Myocyte (in vitro differentiated cells): Measurements from ENCODE around the gene DRG2. TPM values are rescaled to one million over a fixed set of nuclear protein-coding genes. Genes with fewer than 3 reads are reported as not detected.

Experiments used
- DNase-seq: peaks from one replicate; pipeline ENCODE4 v3.0.0-alpha.2; 2012; ENCODE audit warnings: low read depth
- polyA plus RNA-seq: library from polyadenylated mRNA; unstranded; fragments of >200 nt; gene quantifications from one replicate; pipeline ENCODE4 v1.2.1, GENCODE V29; 2012; ENCODE audit warnings: missing spikeins
- total RNA-seq: library from RNA; depleted of rRNA; stranded (reverse); fragments of >200 nt; gene quantifications from 2 replicates; pipeline ENCODE4 v1.2.3, GENCODE V29; 2014

DRG2 gene, protein sequence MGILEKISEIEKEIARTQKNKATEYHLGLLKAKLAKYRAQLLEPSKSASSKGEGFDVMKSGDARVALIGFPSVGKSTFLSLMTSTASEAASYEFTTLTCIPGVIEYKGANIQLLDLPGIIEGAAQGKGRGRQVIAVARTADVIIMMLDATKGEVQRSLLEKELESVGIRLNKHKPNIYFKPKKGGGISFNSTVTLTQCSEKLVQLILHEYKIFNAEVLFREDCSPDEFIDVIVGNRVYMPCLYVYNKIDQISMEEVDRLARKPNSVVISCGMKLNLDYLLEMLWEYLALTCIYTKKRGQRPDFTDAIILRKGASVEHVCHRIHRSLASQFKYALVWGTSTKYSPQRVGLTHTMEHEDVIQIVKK
- 52.3 and 67.2 TPM in 2 replicates for total RNA-seq
- polyA plus RNA-seq = 38.3 TPM

DNA sequence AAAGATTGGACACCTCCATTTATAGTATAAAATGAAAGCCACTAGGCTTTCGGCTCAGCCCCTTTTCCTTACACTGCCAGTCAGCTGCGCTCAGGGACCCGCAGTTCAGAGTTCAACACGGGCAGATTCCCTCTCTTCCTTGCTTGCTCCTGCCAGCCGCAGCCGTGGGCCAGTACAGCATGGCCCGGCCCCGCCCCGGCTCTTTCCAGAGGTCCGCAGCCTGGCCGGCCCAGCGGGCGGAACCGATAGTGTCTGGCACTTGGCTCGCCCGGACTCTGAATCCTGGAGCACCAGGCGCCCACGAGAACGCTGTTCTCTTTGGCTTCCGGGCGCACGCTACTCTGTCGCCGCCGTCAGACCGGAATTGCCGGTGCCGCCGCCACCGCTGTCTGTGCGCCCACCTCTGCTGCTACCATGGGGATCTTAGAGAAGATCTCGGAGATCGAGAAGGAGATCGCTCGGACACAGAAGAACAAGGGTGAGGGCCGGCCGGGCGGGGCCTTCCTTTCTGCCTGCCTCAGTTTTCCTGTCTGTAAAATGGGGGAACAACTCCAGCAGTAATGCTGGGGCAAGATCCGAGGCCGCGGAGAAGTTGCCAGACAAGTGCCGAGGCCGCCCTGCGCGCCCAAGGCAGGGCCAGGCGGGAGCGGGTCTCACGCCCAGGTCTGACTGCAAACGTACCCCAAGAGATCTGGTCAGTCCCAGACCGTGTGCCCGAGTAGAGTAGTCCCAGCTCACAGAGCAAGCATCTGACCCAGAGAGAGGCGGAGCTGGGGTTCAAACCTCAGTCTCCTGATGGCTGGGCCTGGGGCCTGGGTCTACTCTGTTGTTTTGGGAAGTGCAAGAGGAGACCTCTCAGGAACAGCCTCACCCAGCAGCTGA, at the start of gene DRG2:
Gene DRG2, plus strand, starts transcription at position 339 of the 882 bp plus-strand sequence. Its CDS starts 76 bp downstream, at position 415.
- peak; percentile 95 for DNase-seq

DNA sequence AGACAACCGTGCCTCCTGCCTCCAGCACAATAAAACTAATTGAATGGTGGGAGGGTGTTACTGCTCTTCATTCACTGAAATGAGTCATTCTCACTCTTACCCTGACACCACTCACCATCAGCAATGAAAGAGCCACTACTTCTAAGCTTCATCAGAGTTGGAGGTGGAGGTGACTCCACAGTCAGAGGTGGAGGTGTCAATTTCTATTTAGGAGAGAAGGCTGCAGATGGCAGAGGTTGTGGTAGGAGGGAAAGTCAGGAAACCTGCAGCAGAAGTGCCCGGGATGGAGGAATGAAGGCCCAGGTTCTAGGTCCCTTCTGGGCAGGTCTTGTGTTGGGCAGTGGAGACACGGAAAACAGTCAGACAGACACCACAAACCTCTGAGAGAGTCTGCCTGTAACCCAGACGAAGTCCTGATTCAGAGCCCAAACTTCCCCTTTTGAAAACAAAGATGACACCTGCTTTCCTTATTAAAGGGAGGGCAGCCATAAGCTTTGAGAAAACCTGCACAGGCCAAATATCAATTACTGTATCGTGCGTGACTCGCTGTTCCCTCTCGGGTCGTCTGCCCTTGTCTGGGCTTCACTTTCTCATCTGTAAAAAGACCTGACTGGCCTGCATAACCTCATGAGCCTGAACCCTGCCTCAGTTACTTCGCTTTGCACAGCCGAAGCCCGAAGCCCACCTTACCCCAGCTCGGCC, 49.4 kb upstream of the DRG2 start:
- DNase-seq = no peak

DNA sequence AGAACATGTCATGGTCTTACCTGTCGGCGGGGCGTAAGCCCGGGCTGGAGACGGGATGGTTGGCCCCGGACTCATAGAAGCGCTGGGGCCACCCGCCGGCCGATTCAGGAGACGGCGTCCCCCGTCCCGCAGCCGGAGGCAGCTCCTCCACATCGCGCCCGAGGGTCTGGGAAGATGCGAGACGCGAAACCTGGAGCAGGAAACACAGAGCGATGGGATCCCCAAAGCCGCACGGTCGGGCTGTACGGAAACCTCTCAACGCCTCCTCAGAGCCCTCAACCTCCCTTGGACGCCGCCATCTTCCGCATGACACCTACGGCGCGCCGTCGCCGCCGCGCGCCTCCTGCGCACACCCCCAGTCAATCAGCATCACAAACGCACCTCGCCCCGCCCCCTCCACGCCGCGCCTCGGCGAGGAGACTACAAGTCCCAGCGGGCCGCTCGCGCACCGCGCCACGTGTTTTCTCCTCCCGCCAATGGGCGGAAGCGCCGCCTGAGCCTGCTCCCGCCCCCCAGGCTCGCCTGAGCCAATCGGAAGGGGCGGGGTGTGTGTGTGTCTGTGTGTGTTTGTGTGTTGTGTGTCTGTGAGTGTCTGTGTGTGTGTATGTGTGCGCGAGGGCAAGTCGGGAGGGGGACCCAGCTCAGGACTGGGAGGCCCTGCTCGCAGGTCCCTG, 48.8 kb upstream of the DRG2 start, which contains the start of the genes ATPAF2 and GID4:
Gene ATPAF2, minus strand, starts transcription at position 308 of the 674 bp plus-strand sequence. Its CDS starts 155 bp downstream, at position 153.
Gene GID4, plus strand, starts transcription at position 548 of the 674 bp plus-strand sequence. Its CDS starts 57 bp downstream, at position 605.
- peak; percentile 99 for DNase-seq

DNA sequence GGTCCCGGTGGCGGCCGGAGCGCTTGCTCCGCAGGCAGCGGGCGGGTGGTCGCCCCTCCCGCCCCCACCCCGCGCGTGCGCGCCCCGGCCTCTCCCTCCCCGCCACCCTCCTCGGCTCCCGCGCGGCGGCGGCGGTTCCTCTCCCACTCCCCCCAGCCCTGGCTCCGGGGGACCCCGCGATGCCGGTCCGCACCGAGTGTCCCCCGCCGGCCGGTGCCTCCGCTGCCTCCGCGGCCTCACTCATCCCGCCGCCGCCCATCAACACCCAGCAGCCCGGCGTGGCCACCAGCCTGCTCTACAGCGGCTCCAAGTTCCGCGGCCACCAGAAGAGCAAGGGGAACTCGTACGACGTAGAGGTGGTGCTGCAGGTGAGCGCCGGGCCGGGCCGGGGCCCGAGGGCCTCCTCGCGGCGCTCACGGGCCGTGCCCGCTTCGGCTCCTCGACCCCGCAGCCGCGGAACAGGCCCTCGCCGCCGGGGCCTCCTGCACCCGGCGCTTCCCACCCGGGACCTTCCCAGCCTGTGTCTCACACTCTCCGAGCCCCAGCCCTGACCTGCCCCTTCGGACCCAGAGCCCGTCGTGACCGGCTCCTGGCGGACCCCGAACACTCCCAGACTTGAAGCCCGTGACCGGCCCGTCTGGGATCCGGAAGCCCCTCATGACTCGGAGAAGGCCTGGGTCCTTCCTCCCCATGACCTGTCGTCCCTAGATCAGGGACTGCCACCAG, 48.0 kb upstream of the DRG2 start:
- peak; percentile 33 for DNase-seq

DNA sequence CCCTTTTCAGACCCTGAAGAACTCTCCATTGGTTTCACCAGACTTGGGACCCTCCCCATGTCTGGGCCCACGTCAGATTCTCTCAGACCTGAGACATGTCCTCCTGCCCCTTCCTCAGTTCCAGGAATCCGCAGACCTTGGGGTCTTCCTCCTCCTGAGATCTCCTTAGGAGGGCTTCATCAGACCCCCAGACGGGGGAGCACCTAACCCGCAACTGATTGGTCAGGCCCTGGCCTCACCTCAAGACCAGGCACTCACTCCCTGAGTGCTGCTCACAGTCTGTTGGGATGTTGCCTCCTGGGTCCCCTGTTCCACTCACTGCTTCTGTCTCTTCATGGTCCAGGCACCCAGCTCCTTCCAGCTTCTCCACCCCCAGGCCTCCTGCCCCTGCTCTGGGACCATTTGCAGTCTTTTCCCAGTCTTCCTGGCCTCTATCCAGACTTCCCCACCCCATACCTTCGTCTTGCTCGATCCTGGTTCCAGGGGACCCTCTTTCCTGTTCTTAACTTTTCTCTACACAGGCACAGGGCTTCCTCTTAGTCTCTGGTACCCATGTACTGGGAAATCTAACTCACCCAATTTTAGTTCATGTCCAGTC, 47.4 kb upstream of the DRG2 start:
- DNase-seq = no peak

DNA sequence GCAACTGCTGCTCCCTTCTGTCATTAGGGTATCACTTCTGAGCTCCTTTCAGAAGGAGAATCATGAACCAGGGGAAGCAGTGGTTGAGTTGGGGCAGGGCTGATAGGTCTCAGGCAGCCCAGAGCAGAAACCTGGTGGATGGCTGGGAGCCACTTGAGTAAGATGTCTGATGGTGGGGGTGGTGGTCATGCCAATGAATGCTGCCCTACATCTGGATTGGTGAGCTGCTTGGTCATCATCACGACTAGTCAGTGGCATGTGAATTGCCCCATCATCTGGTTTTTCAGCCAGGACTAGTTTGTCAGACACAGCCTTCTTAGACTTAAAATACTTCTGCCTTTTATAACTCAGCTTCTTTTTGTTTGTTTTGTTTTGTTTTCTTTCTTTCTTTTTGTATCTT, 46.0 kb upstream of the DRG2 start:
- no peak for DNase-seq

DNA sequence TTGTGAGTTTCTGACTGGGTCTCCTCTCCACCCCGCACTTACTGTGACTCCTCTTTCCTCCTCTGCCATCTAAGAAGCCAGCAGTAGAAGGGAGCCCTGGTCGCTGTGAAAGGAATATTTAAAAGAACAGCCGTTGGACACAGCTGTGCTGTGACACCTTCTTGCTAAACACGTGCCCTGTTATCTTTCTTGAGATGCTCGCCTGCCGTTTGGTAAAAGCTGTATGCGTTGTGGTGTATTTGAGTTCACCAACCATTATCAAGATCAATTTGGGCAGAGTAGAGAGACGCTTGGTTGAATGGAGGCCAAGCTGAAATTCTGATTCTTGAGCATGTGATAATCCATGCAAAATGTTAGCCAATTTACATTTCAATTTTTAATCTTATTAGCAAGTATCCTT, 44.8 kb upstream of the DRG2 start:
- no peak for DNase-seq

DNA sequence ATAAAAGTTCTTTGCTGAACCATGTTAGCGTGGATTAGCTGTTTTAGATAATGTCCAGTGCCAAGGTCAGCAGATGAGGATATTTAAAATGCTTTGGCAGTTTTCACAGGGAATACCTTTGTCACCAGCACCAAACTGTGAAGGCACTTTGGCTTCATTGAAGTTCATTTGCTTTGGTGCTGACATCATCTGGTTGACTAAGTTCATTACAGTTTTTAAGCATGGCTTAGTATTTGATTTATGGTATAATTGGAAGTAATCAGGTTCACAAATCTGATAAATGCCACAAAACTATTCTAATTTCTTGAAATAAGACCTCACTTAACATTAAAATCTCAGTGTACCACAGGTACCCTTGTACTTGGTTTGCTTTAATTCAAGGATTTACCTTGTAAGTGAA, 44.3 kb upstream of the DRG2 start:
- no peak for DNase-seq

DNA sequence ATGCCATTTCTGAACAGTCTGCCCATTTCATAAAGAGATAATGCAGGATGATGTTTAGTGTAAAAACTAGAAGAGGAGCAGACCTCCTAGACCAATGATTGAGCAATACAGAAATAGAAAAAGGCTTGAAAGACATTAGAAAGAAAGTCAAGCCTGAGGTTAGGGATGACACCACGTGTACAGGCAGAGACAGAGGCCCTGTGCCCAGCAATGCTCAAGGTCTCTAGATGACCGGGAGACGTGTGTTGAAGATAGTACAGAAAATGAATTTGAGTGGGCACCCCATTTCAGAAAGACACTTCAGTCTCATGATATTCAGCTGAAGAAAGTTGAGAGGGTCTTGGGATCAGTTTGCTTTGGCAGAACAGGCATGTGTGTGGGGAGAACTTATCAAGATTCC, 43.1 kb upstream of the DRG2 start:
- DNase-seq = no peak

DNA sequence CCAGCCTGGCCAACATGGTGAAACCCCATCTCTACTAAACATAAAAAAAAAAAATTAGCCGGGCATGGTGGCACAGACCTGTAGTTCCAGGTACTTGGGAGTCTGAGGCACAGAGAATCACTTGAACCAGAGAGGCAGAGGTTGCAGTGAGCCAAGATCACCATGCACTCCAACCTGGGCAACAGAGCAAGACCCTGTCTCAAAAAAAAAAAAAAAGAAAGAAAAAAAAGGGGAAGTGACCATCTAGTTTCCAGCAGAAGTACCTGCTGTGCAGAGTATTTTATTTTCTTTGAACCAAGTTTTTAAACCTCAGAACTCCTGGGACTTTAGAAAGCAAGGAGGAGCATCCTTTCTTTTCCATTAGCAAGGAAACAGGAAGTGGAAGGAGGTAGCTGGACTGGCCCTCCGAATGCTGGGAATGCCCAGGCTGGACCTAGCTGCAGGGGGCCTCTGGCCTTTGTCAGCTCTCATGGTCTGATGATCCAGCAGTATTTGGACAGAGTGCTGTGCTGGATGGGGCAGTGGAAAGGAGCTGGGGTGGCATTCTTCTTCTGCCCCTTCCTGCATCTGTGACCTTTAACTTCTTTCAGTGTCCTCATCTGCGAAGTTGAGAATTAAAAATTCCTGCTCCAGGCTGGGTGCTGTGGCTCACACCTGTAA, 41.9 kb upstream of the DRG2 start:
- DNase-seq = no peak

DNA sequence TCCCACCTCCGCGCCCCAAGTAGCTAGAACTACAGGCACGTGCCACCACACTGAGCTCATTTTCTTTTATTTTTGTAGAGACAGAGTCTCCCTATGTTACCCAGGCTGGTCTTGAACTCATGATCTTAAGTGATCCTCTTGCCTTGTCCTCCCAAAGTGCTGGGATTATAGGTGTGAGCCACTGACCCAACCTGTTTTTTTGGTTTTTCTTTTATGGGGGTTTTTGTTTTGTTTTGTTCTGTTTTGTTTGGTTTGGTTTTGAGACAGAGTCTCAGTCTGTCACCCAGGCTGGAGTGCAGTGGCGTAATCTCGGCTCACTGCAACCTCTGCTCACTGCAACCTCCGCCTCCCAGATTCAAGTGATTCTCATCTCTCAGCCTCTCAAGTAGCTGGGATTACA, 32.2 kb upstream of the DRG2 start:
- DNase-seq = no peak

DNA sequence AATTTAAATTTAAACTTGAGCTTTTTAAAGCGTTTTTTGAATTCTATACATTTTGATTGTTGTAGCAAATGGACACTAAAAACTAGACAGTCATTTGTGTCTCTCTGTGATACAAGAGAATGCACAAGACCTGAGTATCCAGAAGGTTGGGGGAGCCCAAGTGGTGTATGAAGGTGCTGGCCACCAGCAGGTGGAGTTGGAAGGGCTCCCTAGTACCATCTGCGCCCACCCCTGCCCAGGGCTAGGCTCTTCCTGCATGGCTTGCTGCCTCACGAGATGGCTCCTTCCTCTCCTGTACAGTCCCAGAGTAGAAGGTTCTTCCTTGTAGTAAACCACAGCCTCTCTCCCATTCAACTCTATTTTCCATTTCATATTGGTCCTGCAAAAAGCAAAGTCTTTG, 31.5 kb upstream of the DRG2 start:
- DNase-seq = no peak

DNA sequence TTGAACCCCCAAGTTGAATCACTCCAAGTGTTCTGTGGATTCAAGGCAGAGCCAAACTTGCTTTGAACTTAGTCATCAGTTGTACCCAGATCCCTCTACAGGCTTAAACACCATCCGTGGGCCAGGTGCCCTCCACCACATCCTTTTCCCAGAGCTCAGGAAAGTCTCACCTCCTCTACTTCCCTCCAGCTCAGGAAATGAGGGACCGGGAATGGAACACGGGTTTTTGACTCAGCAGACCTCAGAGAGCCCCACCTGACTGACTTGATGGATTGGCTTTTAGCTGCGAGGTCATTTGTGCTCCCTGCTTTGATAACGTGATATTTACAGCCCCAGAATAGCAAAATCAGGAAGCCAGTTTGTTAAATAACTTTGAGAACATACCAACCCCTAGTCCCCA, 28.5 kb upstream of the DRG2 start:
- no peak for DNase-seq

DNA sequence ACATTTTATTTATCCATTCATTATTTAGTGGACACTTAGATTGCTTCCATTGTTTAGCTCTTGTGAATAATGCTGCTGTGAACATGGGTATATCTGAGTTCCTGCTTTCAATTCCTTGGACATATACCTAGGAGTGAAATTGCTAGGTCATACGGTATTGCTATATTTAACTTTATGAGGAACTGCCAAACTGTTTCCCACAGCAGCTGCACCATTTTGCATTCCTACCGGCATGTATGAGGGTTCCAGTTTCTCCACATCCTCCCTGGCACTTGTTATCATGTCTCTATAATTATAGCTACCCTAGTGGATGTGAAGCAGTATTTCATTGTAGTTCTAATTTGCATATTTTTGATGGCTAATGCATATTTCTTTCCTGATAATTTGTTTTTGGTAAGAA, 23.7 kb upstream of the DRG2 start:
- DNase-seq = peak; percentile 93

DNA sequence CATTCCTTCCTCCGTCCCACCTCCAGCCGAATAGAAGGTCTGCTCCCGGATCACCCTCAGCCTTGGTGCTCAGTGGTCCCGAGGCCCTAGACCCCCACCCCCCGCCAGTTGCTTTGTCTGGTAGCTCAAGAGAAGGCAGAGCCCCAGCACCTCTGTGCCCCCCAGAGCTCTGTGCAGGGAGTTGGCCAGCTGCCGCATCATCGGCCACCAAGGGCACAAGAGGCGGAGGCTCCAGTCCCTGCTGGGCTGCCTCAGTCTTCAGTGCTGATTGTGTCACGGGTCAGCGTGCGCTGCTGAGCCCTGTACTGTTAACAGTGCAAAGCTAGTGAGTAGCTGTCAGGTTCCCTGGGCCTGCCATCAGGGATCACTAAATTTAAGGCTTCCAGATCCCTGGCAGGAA, 22.2 kb upstream of the DRG2 start:
- DNase-seq = no peak

DNA sequence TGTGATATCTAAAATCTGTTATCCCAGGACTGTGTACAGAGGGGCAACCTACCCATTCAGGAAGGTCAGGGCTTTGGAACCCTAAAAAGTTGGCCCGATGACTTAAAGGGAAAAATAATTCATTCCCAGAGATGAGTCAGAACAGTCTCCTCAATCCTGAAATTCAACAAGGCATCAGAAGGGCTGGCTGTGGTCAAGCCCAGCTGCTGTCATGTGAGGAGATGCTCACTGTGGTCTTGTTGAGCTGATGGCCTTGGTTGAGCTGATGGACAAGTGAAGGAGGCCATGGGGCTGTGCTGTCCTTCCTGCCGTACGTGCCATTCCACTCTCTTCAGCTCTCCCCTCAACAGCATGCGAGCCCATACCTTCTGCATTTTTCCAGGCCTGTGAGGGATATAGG, 20.9 kb upstream of the DRG2 start:
- DNase-seq = peak; percentile 94

DNA sequence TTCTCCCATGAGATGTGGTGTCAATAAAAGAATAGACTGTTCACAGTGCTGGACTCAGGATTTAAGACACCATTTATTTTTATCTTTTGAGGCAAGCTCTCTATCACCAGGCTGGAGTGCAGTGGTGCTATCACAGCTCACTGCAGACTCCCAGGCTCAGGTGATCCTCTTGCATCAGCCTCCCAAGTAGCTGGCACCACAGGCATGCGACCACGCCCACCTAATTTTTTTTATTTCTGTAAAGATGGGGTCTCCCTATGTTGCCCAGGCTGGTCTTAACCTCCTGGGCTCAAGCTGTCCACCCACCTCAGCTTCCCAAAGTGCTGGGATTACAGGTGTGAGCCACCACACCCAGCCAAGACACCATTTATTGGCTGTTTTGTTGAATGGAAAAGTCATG, 18.6 kb upstream of the DRG2 start:
- peak; percentile 33 for DNase-seq

DNA sequence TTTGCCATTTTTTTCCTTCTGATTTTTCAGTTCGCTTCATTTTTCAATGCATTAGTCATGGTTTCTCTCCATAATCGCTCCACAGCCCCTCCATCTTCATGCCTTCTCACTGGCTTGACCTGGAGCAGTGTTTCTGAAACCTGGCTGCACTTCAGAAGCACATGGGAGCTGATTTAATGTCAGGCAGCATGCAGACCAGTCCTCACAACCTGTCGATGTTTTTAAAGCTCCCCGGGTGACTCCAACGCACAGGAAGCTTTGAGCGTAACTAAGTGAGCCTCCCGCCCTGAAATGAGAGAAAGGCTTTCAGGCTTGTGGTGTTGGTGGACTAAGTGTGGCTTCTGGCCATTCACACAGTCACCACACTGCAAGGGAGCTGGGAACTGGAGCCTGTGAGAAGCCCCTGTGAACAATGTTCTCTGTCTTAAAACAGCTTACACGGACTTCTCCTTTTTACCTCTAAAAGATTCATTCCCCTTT, 16.8 kb upstream of the DRG2 start:
- DNase-seq = peak; percentile 84

DNA sequence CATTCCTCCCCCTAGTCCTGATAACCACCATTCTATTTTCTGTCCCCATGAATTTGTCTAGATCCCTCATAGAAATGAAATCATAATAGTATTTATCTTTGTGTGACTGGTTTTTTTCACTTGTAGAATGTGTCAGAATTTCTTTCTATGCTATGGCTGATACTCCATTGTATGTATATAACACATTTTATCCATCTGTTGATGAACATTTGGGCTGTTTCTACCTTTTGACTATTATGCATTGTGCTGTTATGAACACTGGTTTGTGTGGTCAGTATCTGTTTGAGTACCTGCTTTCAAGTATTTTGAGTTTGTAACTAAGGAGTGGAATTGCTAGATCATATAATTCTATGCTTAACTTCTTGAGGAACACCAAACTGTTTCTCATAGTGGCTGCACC, 16.0 kb upstream of the DRG2 start:
- no peak for DNase-seq
